B cell (primary cell): ENCODE measurements around the gene THOC5. TPM values are rescaled to one million over a fixed set of nuclear protein-coding genes. Genes with fewer than 3 reads are reported as not detected.

Experiments
- ATAC-seq: fragments of 200-7000 bp; cut with Tn5 transposase; one replicate; pipeline ENCODE4 v1.10.0; 2021; ENCODE audit warnings: low read depth, mild to moderate bottlenecking, moderate number of reproducible peaks, moderate library complexity
- CTCF ChIA-PET: fragments of 350-600 bp; sonication (Branson Sonifier 250); formaldehyde crosslinking; loops from one replicate; lab custom pipeline; 2021; ENCODE audit warnings: antibody characterized with exemption, inconsistent platforms; lab: Charles Lee
- POLR2A ChIA-PET: fragments of 350-600 bp; sonication (Branson Sonifier 250); formaldehyde crosslinking; loops from one replicate; lab custom pipeline; 2021; ENCODE audit warnings: antibody characterized with exemption; lab: Charles Lee
- DNase-seq: peaks from one replicate; pipeline ENCODE4 v3.0.0; 2013
- H2AFZ ChIP-seq: 2 replicates; pipeline ENCODE4 v1.6.1; 2012; ENCODE audit warnings: mild to moderate bottlenecking, low read depth, low read length; ENCODE audit not compliant: insufficient read depth, poor library complexity, severe bottlenecking
- H3K27ac ChIP-seq, 2 donors: 1 replicate in 1 of 2; 2 replicates in 1 of 2; pipeline ENCODE4 v1.5.1; 2012 to 2013; ENCODE audit warnings: low read length in 2 of 2, mild to moderate bottlenecking in 2 of 2, moderate library complexity in 1 of 2
- H3K27me3 ChIP-seq, 4 experiments: fragments of 200-600 bp in 1 of 4; sonication (generic) in 1 of 4; replicated peaks in 1 of 4; 1 replicate in 2 of 4; 2 replicates in 2 of 4; pipeline versions ENCODE4 v1.6.1 to v1.7.0; 2013 to 2016; ENCODE audit warnings: low read length in 3 of 4, mild to moderate bottlenecking in 2 of 4, mixed read lengths in 1 of 4, moderate library complexity in 1 of 4; ENCODE audit not compliant: insufficient read depth in 4 of 4, control insufficient read depth in 3 of 4; ENCODE audit errors: control extremely low read depth in 1 of 4
- H3K36me3 ChIP-seq, 2 experiments: replicated peaks in 1 of 2; 1 replicate in 1 of 2; 2 replicates in 1 of 2; pipeline versions ENCODE4 v1.6.1 to v1.7.1; 2013; ENCODE audit warnings: low read length in 1 of 2; ENCODE audit not compliant: insufficient read depth in 2 of 2, control insufficient read depth in 1 of 2; ENCODE audit errors: control extremely low read depth in 1 of 2, extremely low read depth in 1 of 2
- H3K4me1 ChIP-seq, 2 donors: fragments of 200-600 bp in 1 of 2; sonication (generic) in 1 of 2; 1 replicate in 1 of 2; 2 replicates in 1 of 2; pipeline versions ENCODE4 v1.5.1 to v1.6.1; 2013 to 2017; ENCODE audit warnings: low read length in 2 of 2; ENCODE audit not compliant: control insufficient read depth in 2 of 2, insufficient read depth in 2 of 2
- H3K4me2 ChIP-seq: replicated peaks from 2 replicates; pipeline ENCODE3; 2012; ENCODE audit warnings: mild to moderate bottlenecking, low read depth, low read length; ENCODE audit not compliant: poor library complexity, severe bottlenecking
- H3K4me3 ChIP-seq, 5 experiments: fragments of 200-600 bp in 1 of 5; sonication (generic) in 1 of 5; 1 replicate in 3 of 5; 2 replicates in 2 of 5; pipeline versions ENCODE4 v1.5.1 to v1.7.0; 2011 to 2016; ENCODE audit warnings: low read length in 4 of 5, mild to moderate bottlenecking in 4 of 5, low read depth in 2 of 5, control low read depth in 1 of 5, moderate library complexity in 1 of 5; ENCODE audit not compliant: insufficient read depth in 1 of 5; ENCODE audit errors: control extremely low read depth in 1 of 5, extremely low read depth in 1 of 5
- H3K79me2 ChIP-seq: fragments of 200-600 bp; sonication (generic); one replicate; pipeline ENCODE4 v1.6.0; 2016; ENCODE audit warnings: low read length; ENCODE audit not compliant: control insufficient read depth, insufficient read depth
- H3K9ac ChIP-seq: fragments of 200-600 bp; sonication (generic); 2 replicates; pipeline ENCODE4 v1.6.1; 2017; ENCODE audit warnings: mild to moderate bottlenecking, low read length, moderate library complexity
- H3K9me3 ChIP-seq, 3 donors: one replicate each; pipeline versions ENCODE4 v1.6.1 to v1.7.1; 2013; ENCODE audit warnings: low read length in 2 of 3; ENCODE audit not compliant: control insufficient read depth in 2 of 3, insufficient read depth in 1 of 3; ENCODE audit errors: control extremely low read depth in 1 of 3
- H4K20me1 ChIP-seq: 2 replicates; pipeline ENCODE4 v1.6.0; 2012; ENCODE audit warnings: mild to moderate bottlenecking, low read length; ENCODE audit not compliant: insufficient read depth, control insufficient read depth, poor library complexity, severe bottlenecking
- H3K27ac Mint-ChIP-seq: one replicate; pipeline ENCODE4 v1.8.0; 2021; ENCODE audit warnings: mixed read lengths
- H3K27me3 Mint-ChIP-seq: one replicate; pipeline ENCODE4 v1.8.0; 2021; ENCODE audit warnings: mixed read lengths
- H3K4me1 Mint-ChIP-seq: one replicate; pipeline ENCODE4 v1.8.0; 2021; ENCODE audit warnings: mixed read lengths
- H3K4me3 Mint-ChIP-seq: one replicate; pipeline ENCODE4 v1.8.0; 2021; ENCODE audit warnings: mixed read lengths
- H3K9me3 Mint-ChIP-seq: one replicate; pipeline ENCODE4 v1.8.0; 2022; ENCODE audit warnings: mixed read lengths; ENCODE audit not compliant: insufficient read depth
- EZH2 ChIP-seq: IDR thresholded peaks from 2 replicates; pipeline ENCODE4 v1.6.1; 2012; ENCODE audit warnings: borderline replicate concordance, low read depth, mild to moderate bottlenecking, moderate library complexity, low read length; ENCODE audit not compliant: insufficient read depth, poor library complexity, severe bottlenecking
- WGBS: methylation state at CpG from one replicate; pipeline ENCODE4 v1.1.5; 2013; ENCODE audit warnings: missing lambda C conversion rate; ENCODE audit not compliant: insufficient coverage; 5-methylcytosine and 5-hydroxymethylcytosine counted together
- intact Hi-C: fragments of 100-400 bp; cut with micrococcal nuclease; formaldehyde crosslinking; loops from one replicate; pipeline ENCODE4 v1.10.0; 2022
- polyA plus RNA-seq: library from polyadenylated mRNA; depleted of rRNA; stranded (reverse); fragments of >200 nt; gene quantifications from 2 replicates; pipeline ENCODE4 v1.2.3, GENCODE V29; 2012
- total RNA-seq, 2 donors: library from RNA; stranded (reverse); fragments of 120-200 nt in 1 of 2; gene quantifications; 1 replicate in 1 of 2; 2 replicates in 1 of 2; pipeline versions ENCODE4 v1.2.3 to v1.2.4, GENCODE V29; 2013 to 2022
- TF ChIP-seq, protein P1 (sequence below): fragments of 200-600 bp; IDR thresholded peaks from one replicate; pipeline ENCODE4 v1.8.0; 2022; ENCODE audit warnings: antibody characterized with exemption, mild to moderate bottlenecking

Gene THOC5
- total and polyA plus RNA-seq, 2 donors (not counting 1 experiment from before 2014, with no cell fraction given) = 26.5 to 59.1 TPM

DNA sequence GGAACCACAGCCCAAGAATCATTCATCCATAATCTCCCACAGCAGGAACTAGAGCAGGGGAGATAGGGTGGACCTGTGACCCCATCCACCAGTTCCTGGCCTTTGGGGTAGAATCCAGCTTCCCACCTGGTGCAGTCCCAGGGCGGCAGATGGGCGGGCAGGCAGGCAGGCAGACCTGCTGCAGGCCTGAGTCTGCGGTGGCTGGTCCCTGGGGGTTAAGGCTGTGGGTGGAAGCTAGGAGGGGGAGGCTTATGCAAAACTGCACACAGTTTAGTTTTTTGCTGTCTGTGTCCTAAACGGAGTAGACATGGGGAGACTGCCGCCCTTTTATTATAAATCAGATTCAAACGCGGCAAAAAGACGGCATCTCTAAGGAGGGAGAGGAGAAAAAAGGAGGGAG is 78.0 kb downstream of the THOC5 start:
- DNase-seq = peak; percentile 73
- H3K4me1 Mint-ChIP-seq = peaks cover 45% of the 10 kb centered on the region
- Histone ChIP-seq H4K20me1 (no peaks in the 10 kb centered on the region), H3K9me3 (peaks cover 0 to 15% (median 0%) of the 10 kb centered on the region in 3 donors), H3K36me3 (no peaks in the 10 kb centered on the region), H3K9ac (no peak overlapping the region), H3K4me2 (peak overlapping the region; percentile 66), H3K27me3 (peaks cover 0 to 49% (median 25%) of the 10 kb centered on the region in 4 experiments), H3K79me2 (no peaks in the 10 kb centered on the region), H3K4me3 (no peak overlapping the region), H3K4me1 (peaks cover 31 to 33% of the 10 kb centered on the region in 2 donors), H3K27ac (no peak overlapping the region), H2AFZ (no peak overlapping the region)
- no peaks in the 10 kb centered on the region for H3K9me3 Mint-ChIP-seq
- intact Hi-C loops = loop anchor here (1.0 to 5.0 kb wide), 2 partner anchors 78 to 128 kb away; partner anchors contain the start of gene NF2
- ATAC-seq = peak; percentile 94
- CTCF ChIA-PET = interaction anchor here (1.0 to 1.1 kb wide), 2 partner anchors 49 to 80 kb away, joined by 3 to 4 read pairs; no protein-coding TSS in a partner anchor
- POLR2A ChIA-PET = interaction anchor here (1.0 kb wide), 1 partner anchor 9 kb away, joined by 3 read pairs; no protein-coding TSS in a partner anchor
- TF ChIP-seq EZH2 = no peak
- peak overlapping the region; percentile 34 for H3K27ac Mint-ChIP-seq
- H3K27me3 Mint-ChIP-seq = peaks cover 39% of the 10 kb centered on the region
- WGBS = 62% methylated on average over 7 of the region's 8 CpGs
- peak overlapping the region; percentile 35 for H3K4me3 Mint-ChIP-seq

DNA sequence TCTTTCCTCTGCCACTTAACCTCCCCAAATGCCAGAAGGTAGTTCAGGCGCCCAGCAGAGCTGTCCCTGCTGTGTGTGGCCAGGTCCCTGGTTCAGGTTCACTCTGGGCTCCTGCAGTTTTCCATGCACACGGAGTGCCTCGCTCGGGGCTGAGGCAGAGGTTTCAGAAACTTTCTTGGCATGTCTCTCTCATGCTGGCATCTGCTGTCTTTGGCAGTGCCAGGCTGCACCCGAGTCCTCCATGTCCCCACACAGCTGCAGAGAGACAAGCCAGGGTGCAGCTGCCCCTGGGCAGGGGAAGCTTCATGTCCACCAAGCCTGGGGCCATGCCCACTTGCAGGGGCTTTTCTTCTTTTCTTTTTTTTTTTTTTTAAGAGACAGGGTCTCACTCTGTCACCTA is 80.6 kb downstream of the THOC5 start:
- Histone ChIP-seq H3K27ac (no peak overlapping the region), H3K36me3 (no peaks in the 10 kb centered on the region), H3K9me3 (peaks cover 0 to 3% (median 0%) of the 10 kb centered on the region in 3 donors), H4K20me1 (no peaks in the 10 kb centered on the region), H3K9ac (no peak overlapping the region), H3K79me2 (no peaks in the 10 kb centered on the region), H3K4me1 (peaks cover 24 to 30% of the 10 kb centered on the region in 2 donors), H3K4me2 (no peak overlapping the region), H3K27me3 (peaks cover 0 to 44% (median 10%) of the 10 kb centered on the region in 4 experiments), H2AFZ (no peak overlapping the region), H3K4me3 (no peak overlapping the region)
- ChIA-PET CTCF (interaction anchor here (2.7 kb wide), 1 partner anchor 9 kb away, joined by 10 read pairs; no protein-coding TSS in a partner anchor), POLR2A (no interaction called here)
- ATAC-seq (no peak), DNase-seq (no peak)
- Mint-ChIP-seq H3K27ac (no peak overlapping the region), H3K4me1 (peaks cover 40% of the 10 kb centered on the region), H3K4me3 (no peak overlapping the region), H3K9me3 (no peaks in the 10 kb centered on the region), H3K27me3 (peaks cover 33% of the 10 kb centered on the region)
- WGBS = 70% methylated on average over 5 of the region's 5 CpGs
- TF ChIP-seq EZH2 = no peak
- TF ChIP-seq, protein P1, sequence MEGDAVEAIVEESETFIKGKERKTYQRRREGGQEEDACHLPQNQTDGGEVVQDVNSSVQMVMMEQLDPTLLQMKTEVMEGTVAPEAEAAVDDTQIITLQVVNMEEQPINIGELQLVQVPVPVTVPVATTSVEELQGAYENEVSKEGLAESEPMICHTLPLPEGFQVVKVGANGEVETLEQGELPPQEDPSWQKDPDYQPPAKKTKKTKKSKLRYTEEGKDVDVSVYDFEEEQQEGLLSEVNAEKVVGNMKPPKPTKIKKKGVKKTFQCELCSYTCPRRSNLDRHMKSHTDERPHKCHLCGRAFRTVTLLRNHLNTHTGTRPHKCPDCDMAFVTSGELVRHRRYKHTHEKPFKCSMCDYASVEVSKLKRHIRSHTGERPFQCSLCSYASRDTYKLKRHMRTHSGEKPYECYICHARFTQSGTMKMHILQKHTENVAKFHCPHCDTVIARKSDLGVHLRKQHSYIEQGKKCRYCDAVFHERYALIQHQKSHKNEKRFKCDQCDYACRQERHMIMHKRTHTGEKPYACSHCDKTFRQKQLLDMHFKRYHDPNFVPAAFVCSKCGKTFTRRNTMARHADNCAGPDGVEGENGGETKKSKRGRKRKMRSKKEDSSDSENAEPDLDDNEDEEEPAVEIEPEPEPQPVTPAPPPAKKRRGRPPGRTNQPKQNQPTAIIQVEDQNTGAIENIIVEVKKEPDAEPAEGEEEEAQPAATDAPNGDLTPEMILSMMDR = no peak
- intact Hi-C loops = no loop called here
